AG09319 (cell line): ENCODE results near the gene IFFO2.

Experiments
- DNase-seq: peaks from one replicate; pipeline ENCODE4 v3.0.0-alpha.2; 2010; ENCODE audit warnings: low read depth; ENCODE audit errors: extremely low read depth
- CTCF ChIP-seq: IDR thresholded peaks from 2 replicates; pipeline ENCODE4 v1.5.1; 2011; ENCODE audit warnings: low read depth, mild to moderate bottlenecking, inconsistent platforms, low read length, moderate library complexity

Gene IFFO2

GRCh38 chr1:18918417-18918816 lies 38.1 kb downstream of the IFFO2 start:
- no peak for DNase-seq
- TF ChIP-seq CTCF = no peak

- no peak for TF ChIP-seq CTCF
- DNase-seq = no peak
Observed at GRCh38 chr1:18917071-18917799, 39.2 kb downstream of the IFFO2 start.

DNA sequence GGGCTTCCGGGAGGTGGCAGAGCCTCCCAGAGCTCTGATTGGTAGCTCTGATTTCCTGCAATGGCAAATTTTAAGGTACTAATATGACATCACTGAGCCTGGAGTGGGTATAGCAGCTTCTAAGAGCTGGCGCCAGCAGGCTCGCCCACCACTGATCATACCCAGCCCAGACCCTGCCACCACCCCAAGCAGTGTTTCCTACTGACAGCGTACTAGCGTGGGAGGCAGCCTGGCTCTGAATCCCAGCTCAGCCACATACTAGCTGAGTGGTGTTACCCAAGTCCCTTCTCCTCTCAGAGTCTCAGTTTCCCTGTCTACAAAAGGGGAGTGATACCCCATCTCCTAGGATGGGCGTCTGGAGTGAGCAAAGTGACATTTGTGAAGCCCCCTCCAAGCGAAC lies 41.1 kb downstream of the IFFO2 start:
- no peak for TF ChIP-seq CTCF

GRCh38 chr1:18913065-18913835 lies 43.2 kb downstream of the IFFO2 start:
- DNase-seq = no peak
- TF ChIP-seq CTCF = peak; percentile 99

More for the DNA sequence above, 41.1 kb downstream of the IFFO2 start:
- DNase-seq = no peak

GRCh38 chr1:18912550-18912949 lies 43.9 kb downstream of the IFFO2 start:
- no peak for TF ChIP-seq CTCF
- no peak for DNase-seq

GRCh38 chr1:18908911-18909771 lies 47.3 kb downstream of the IFFO2 start:
- no peak for TF ChIP-seq CTCF
- no peak for DNase-seq
